ENCODE measurements around the gene RXFP2.

- TF ChIP-seq, protein P1, sequence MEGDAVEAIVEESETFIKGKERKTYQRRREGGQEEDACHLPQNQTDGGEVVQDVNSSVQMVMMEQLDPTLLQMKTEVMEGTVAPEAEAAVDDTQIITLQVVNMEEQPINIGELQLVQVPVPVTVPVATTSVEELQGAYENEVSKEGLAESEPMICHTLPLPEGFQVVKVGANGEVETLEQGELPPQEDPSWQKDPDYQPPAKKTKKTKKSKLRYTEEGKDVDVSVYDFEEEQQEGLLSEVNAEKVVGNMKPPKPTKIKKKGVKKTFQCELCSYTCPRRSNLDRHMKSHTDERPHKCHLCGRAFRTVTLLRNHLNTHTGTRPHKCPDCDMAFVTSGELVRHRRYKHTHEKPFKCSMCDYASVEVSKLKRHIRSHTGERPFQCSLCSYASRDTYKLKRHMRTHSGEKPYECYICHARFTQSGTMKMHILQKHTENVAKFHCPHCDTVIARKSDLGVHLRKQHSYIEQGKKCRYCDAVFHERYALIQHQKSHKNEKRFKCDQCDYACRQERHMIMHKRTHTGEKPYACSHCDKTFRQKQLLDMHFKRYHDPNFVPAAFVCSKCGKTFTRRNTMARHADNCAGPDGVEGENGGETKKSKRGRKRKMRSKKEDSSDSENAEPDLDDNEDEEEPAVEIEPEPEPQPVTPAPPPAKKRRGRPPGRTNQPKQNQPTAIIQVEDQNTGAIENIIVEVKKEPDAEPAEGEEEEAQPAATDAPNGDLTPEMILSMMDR (IDR thresholded peaks at IDR 0.05; ENCODE audit: borderline replicate concordance, extremely low read depth, low read length, poor library complexity, severe bottlenecking) = peak; percentile 97
- no peak for TF ChIP-seq EZH2 (IDR thresholded peaks at IDR 0.05; ENCODE audit: borderline replicate concordance, low read depth, low read length, severe bottlenecking)
Measured at GRCh38 chr13:31742097-31742734, 2.9 kb downstream of the RXFP2 start.

Data from DND-41 (cell line).